ENCODE measurements around the gene AFF3.

DNA sequence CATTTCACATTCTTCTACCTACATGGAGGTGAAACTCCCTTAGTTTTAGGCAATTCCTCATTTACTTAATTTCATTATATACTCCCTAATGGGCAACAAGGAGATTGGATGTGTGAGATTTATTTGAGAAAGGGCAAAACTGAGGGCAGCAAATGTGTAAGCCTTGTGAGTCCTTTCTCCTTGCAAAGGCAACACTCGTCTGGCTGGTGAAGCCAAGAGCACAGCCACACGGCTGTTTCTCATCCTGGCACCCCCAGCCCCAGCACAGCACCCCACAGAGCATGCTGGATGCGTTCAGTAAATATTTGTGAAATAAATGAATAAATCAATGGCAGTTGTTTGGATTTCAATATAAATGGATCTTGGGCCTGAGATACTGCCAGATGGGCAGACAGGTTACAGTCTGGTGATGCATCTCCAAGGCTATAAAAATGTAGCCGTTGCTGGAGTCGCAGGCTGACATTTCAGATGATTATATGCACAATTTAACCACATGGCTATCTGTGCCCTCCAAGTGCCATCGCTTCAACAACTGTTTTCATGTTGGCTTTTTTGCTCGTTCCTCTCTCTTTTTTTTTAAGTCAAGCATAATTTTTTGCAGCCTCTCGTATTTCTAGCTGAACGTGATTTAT, 498.5 kb downstream of the AFF3 start:
- TF ChIP-seq, protein P1, sequence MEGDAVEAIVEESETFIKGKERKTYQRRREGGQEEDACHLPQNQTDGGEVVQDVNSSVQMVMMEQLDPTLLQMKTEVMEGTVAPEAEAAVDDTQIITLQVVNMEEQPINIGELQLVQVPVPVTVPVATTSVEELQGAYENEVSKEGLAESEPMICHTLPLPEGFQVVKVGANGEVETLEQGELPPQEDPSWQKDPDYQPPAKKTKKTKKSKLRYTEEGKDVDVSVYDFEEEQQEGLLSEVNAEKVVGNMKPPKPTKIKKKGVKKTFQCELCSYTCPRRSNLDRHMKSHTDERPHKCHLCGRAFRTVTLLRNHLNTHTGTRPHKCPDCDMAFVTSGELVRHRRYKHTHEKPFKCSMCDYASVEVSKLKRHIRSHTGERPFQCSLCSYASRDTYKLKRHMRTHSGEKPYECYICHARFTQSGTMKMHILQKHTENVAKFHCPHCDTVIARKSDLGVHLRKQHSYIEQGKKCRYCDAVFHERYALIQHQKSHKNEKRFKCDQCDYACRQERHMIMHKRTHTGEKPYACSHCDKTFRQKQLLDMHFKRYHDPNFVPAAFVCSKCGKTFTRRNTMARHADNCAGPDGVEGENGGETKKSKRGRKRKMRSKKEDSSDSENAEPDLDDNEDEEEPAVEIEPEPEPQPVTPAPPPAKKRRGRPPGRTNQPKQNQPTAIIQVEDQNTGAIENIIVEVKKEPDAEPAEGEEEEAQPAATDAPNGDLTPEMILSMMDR (IDR thresholded peaks at IDR 0.05; ENCODE audit: low read depth, low read length), result no peak
- no peak for TF ChIP-seq EZH2phosphoT487 (IDR thresholded peaks at IDR 0.05; ENCODE audit: low read depth)
